ENCODE measurements around the gene UGT1A7. TPM values are rescaled to one million over a fixed set of nuclear protein-coding genes. Genes with fewer than 3 reads are reported as not detected.

Gene UGT1A7
- total and polyA plus RNA-seq, 9 of the 15 experiments (the other 6 are each of a cell fraction or from before 2014, with no cell fraction given): not detected

- 2% methylated on average over 7 of the region's 7 CpGs for WGBS (ENCODE audit: insufficient coverage, low coverage, missing lambda C conversion rate)
- H3K4me2 ChIP-seq (ENCODE audit: insufficient read depth, low read length): no peak overlapping the region
- no peaks in the 10 kb centered on the region for H3K36me3 ChIP-seq (ENCODE audit: control insufficient read depth, insufficient read depth, low read length)
- TF ChIP-seq RBM39 (optimal IDR thresholded peaks at IDR 0.05; ENCODE audit: low read depth, low read length): no peak
- TF ChIP-seq GATA2 (CRISPR knock-in tag; IDR thresholded peaks at IDR 0.05): no peak
- no peak for TF ChIP-seq MLLT1 (IDR thresholded peaks at IDR 0.05)
- TF ChIP-seq MCM7 (IDR thresholded peaks at IDR 0.05): no peak
- TF ChIP-seq C11orf30 (IDR thresholded peaks at IDR 0.05; ENCODE audit: low read depth): no peak
- H3K27me3 ChIP-seq (ENCODE audit: control insufficient read depth in 2 of 2, insufficient read depth in 2 of 2, low read length in 2 of 2): peaks cover 0 to 7% of the 10 kb centered on the region in 2 experiments; a peak in 2 of 5 replicates
- in situ Hi-C loops (cut with MboI): no loop called here
- H3K9me1 ChIP-seq (ENCODE audit: control insufficient read depth, insufficient read depth, low read length): no peaks in the 10 kb centered on the region
- H3K27ac ChIP-seq (ENCODE audit: extremely low read depth, low read depth, low read length): no peak overlapping the region
- ATAC-seq (no peak), FAIRE-seq (no peak), DNase-seq (ENCODE audit: extremely low read depth in 1 of 4, low spot score in 3 of 4) (no peak)
- no TSS peak for BruUV-seq (replicated peaks)
- ChIA-PET POLR2A (interaction anchor here (0.6 kb wide), 1 partner anchor 203 kb away, joined by 4 read pairs; no protein-coding TSS in a partner anchor), CTCF (ENCODE audit: low intra/inter-chr PET ratio) (no interaction called here)
- H4K20me1 ChIP-seq (replicated peaks; ENCODE audit: control insufficient read depth, insufficient read depth, low read length): no peaks in the 10 kb centered on the region
- intact Hi-C loops (cut with micrococcal nuclease): no loop called here
- H3K9ac ChIP-seq (ENCODE audit: insufficient read depth in 1 of 2, low read depth in 2 of 2, low read length in 2 of 2): no peak overlapping the region
- no peaks in the 10 kb centered on the region; a peak in 1 of 5 replicates for H3K4me1 ChIP-seq (replicated peaks in 1 of 2; ENCODE audit: control insufficient read depth in 2 of 2, insufficient read depth in 2 of 2, low read length in 2 of 2)
- no peaks in the 10 kb centered on the region for H3K9me3 ChIP-seq (replicated peaks; ENCODE audit: control insufficient read depth, insufficient read depth, low read depth, low read length)
- no peaks in the 10 kb centered on the region for H3K79me2 ChIP-seq (ENCODE audit: control insufficient read depth, insufficient read depth, low read length)
- H2AFZ ChIP-seq (ENCODE audit: low read depth, low read length): no peak overlapping the region
- H3K4me3 ChIP-seq: no peak overlapping the region
These were observed 117.5 kb downstream of the UGT1A7 start for GRCh38 chr2:233799087-233799665.
